ENCODE measurements around the gene SLC2A1. TPM values are rescaled to one million over a fixed set of nuclear protein-coding genes. Genes with fewer than 3 reads are reported as not detected.

The SLC2A1 gene
- total RNA-seq, 1 donor from 2014 or later = 506 TPM

GRCh38 chr1:42923367-42924081 lies 35.1 kb downstream of the SLC2A1 start:
- peak overlapping the region; percentile 74 for H3K27ac ChIP-seq (ENCODE audit: low read depth, low read length)
- peak overlapping the region; percentile 95 for H2AFZ ChIP-seq (ENCODE audit: low read depth, low read length)
- Mint-ChIP-seq H3K9me3 (ENCODE audit: unreplicated experiment) (no peaks in the 10 kb centered on the region), H3K4me1 (ENCODE audit: low read depth, unreplicated experiment) (peaks cover 25% of the 10 kb centered on the region), H3K36me3 (ENCODE audit: low read depth, unreplicated experiment) (peaks cover 18% of the 10 kb centered on the region), H3K27ac (ENCODE audit: unreplicated experiment) (peak overlapping the region; percentile 95), H3K27me3 (ENCODE audit: low read depth, unreplicated experiment) (no peaks in the 10 kb centered on the region), H3K4me3 (ENCODE audit: unreplicated experiment) (peak overlapping the region; percentile 78)
- peak overlapping the region; percentile 71 for H3K4me3 ChIP-seq (ENCODE audit: insufficient read depth, low read depth, low read length)
- no peaks in the 10 kb centered on the region for H3K27me3 ChIP-seq (ENCODE audit: insufficient read depth, low read length)
- DNase-seq (ENCODE audit: low read depth) (no peak), FAIRE-seq (no peak)
- no peaks in the 10 kb centered on the region for H3K79me2 ChIP-seq (ENCODE audit: insufficient read depth, low read length)
- TF ChIP-seq, protein P1, sequence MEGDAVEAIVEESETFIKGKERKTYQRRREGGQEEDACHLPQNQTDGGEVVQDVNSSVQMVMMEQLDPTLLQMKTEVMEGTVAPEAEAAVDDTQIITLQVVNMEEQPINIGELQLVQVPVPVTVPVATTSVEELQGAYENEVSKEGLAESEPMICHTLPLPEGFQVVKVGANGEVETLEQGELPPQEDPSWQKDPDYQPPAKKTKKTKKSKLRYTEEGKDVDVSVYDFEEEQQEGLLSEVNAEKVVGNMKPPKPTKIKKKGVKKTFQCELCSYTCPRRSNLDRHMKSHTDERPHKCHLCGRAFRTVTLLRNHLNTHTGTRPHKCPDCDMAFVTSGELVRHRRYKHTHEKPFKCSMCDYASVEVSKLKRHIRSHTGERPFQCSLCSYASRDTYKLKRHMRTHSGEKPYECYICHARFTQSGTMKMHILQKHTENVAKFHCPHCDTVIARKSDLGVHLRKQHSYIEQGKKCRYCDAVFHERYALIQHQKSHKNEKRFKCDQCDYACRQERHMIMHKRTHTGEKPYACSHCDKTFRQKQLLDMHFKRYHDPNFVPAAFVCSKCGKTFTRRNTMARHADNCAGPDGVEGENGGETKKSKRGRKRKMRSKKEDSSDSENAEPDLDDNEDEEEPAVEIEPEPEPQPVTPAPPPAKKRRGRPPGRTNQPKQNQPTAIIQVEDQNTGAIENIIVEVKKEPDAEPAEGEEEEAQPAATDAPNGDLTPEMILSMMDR (IDR thresholded peaks at IDR 0.05; ENCODE audit: insufficient read depth, low read depth, low read length) = no peak
- no peak for TF ChIP-seq EZH2 (IDR thresholded peaks at IDR 0.05; ENCODE audit: insufficient read depth, low read length)
- H4K20me1 ChIP-seq (ENCODE audit: insufficient read depth, low read length) = no peaks in the 10 kb centered on the region
- H3K9ac ChIP-seq (ENCODE audit: low read length) = peak overlapping the region; percentile 78
- no peaks in the 10 kb centered on the region for H3K9me3 ChIP-seq (ENCODE audit: insufficient read depth, low read depth, low read length)
- peaks cover 29% of the 10 kb centered on the region for H3K36me3 ChIP-seq (ENCODE audit: insufficient read depth, low read length)
- H3K4me1 ChIP-seq (ENCODE audit: insufficient read depth, low read length) = peaks cover 15% of the 10 kb centered on the region
- H3K4me2 ChIP-seq (ENCODE audit: low read length) = peak overlapping the region; percentile 97

GRCh38 chr1:42922687-42923366 lies 35.8 kb downstream of the SLC2A1 start:
- Histone ChIP-seq H3K4me1 (ENCODE audit: insufficient read depth, low read length) (peaks cover 15% of the 10 kb centered on the region), H3K9ac (ENCODE audit: low read length) (no peak overlapping the region), H4K20me1 (ENCODE audit: insufficient read depth, low read length) (no peaks in the 10 kb centered on the region), H3K9me3 (ENCODE audit: insufficient read depth, low read depth, low read length) (no peaks in the 10 kb centered on the region), H2AFZ (ENCODE audit: low read depth, low read length) (no peak overlapping the region), H3K79me2 (ENCODE audit: insufficient read depth, low read length) (no peaks in the 10 kb centered on the region), H3K4me3 (ENCODE audit: insufficient read depth, low read depth, low read length) (no peak overlapping the region), H3K36me3 (ENCODE audit: insufficient read depth, low read length) (peaks cover 22% of the 10 kb centered on the region), H3K27ac (ENCODE audit: low read depth, low read length) (no peak overlapping the region), H3K4me2 (ENCODE audit: low read length) (peak overlapping the region; percentile 97), H3K27me3 (ENCODE audit: insufficient read depth, low read length) (no peaks in the 10 kb centered on the region)
- peak; percentile 37 for FAIRE-seq
- Mint-ChIP-seq H3K27me3 (ENCODE audit: low read depth, unreplicated experiment) (no peaks in the 10 kb centered on the region), H3K27ac (ENCODE audit: unreplicated experiment) (peak overlapping the region; percentile 48), H3K36me3 (ENCODE audit: low read depth, unreplicated experiment) (peaks cover 16% of the 10 kb centered on the region), H3K4me3 (ENCODE audit: unreplicated experiment) (peak overlapping the region; percentile 55), H3K4me1 (ENCODE audit: low read depth, unreplicated experiment) (peaks cover 25% of the 10 kb centered on the region), H3K9me3 (ENCODE audit: unreplicated experiment) (no peaks in the 10 kb centered on the region)
- DNase-seq (ENCODE audit: low read depth) = peak; percentile 60
- no peak for TF ChIP-seq EZH2 (IDR thresholded peaks at IDR 0.05; ENCODE audit: insufficient read depth, low read length)
- TF ChIP-seq, protein P1 (IDR thresholded peaks at IDR 0.05; ENCODE audit: insufficient read depth, low read depth, low read length) = peak; percentile 75
